Hepatocyte (in vitro differentiated cells): ENCODE results near the gene CRYBB3. TPM values are rescaled to one million over a fixed set of nuclear protein-coding genes. Genes with fewer than 3 reads are reported as not detected.
"Not testable (repeated sequence)": the region's sequence is repeated elsewhere in the genome, so short reads cannot be mapped to it uniquely, and the experiment has no call there.

Experiments
- DNase-seq: peaks from one replicate; pipeline ENCODE4 v3.0.0-alpha.2; 2016; ENCODE audit warnings: low spot score
- H2AFZ ChIP-seq: fragments of 200-600 bp; sonication (generic); 2 replicates; pipeline ENCODE4 v1.6.0; 2016; ENCODE audit warnings: antibody characterized with exemption, mild to moderate bottlenecking
- H3K27ac ChIP-seq: fragments of 200-600 bp; sonication (generic); 2 replicates; pipeline ENCODE4 v1.5.1; 2016; ENCODE audit warnings: mild to moderate bottlenecking
- H3K27me3 ChIP-seq: fragments of 200-600 bp; sonication (generic); 2 replicates; pipeline ENCODE4 v1.6.1; 2016
- H3K36me3 ChIP-seq: fragments of 200-600 bp; sonication (generic); replicated peaks from 2 replicates; pipeline ENCODE4 v1.5.1; 2016; ENCODE audit warnings: low read depth; ENCODE audit not compliant: insufficient read depth
- H3K4me1 ChIP-seq: fragments of 200-600 bp; sonication (generic); 2 replicates; pipeline ENCODE4 v1.5.1; 2016; ENCODE audit warnings: mild to moderate bottlenecking, moderate library complexity; ENCODE audit not compliant: insufficient read depth
- H3K4me2 ChIP-seq: fragments of 200-600 bp; sonication (generic); 2 replicates; pipeline ENCODE4 v1.6.0; 2016
- H3K4me3 ChIP-seq: fragments of 200-600 bp; sonication (generic); 2 replicates; pipeline ENCODE4 v1.5.1; 2016; ENCODE audit warnings: mild to moderate bottlenecking
- H3K79me2 ChIP-seq: fragments of 200-600 bp; sonication (generic); 2 replicates; pipeline ENCODE4 v1.6.0; 2017; ENCODE audit warnings: mild to moderate bottlenecking
- H3K9me2 ChIP-seq: fragments of 200-600 bp; sonication (generic); replicated peaks from 2 replicates; pipeline ENCODE4 v1.6.0; 2017; ENCODE audit warnings: mild to moderate bottlenecking; ENCODE audit not compliant: insufficient read depth
- H3K9me3 ChIP-seq: fragments of 200-600 bp; sonication (generic); 2 replicates; pipeline ENCODE4 v1.5.1; 2016; ENCODE audit warnings: low read depth, mild to moderate bottlenecking
- H4K20me1 ChIP-seq: fragments of 200-600 bp; sonication (generic); 2 replicates; pipeline ENCODE4 v1.6.0; 2016; ENCODE audit warnings: mild to moderate bottlenecking; ENCODE audit not compliant: insufficient read depth, poor library complexity, severe bottlenecking
- EZH2 ChIP-seq: fragments of 200-600 bp; sonication (generic); IDR thresholded peaks from 2 replicates; pipeline ENCODE4 v1.6.1; 2016; ENCODE audit warnings: antibody characterized with exemption, mild to moderate bottlenecking, borderline replicate concordance
- EZH2phosphoT487 ChIP-seq: fragments of 200-600 bp; sonication (generic); IDR thresholded peaks from one replicate; pipeline ENCODE4 v1.6.1; 2018; ENCODE audit warnings: antibody characterized with exemption, mild to moderate bottlenecking, low read depth, moderate library complexity; ENCODE audit not compliant: unreplicated experiment, severe bottlenecking
- WGBS: methylation state at CpG from one replicate; pipeline ENCODE4 v1.1.6; 2016; ENCODE audit warnings: low lambda C conversion rate; ENCODE audit errors: missing lambda C conversion rate; 5-methylcytosine and 5-hydroxymethylcytosine counted together
- polyA plus RNA-seq: library from polyadenylated mRNA; unstranded; fragments of >200 nt; fragmentation: Nextera tagmentation; extraction: Ambion mirVana; gene quantifications from 2 replicates; pipeline ENCODE4 v1.2.1, GENCODE V29; 2016
- total RNA-seq: library from RNA; depleted of rRNA; stranded (reverse); fragments of >200 nt; gene quantifications from 2 replicates; pipeline ENCODE4 v1.2.3, GENCODE V29; 2014
- TF ChIP-seq, protein P1 (sequence below): fragments of 200-600 bp; sonication (generic); IDR thresholded peaks from 2 replicates; pipeline ENCODE4 v1.5.1; 2016; ENCODE audit warnings: antibody characterized with exemption, mild to moderate bottlenecking; ENCODE audit not compliant: poor library complexity

CRYBB3 gene
- total and polyA plus RNA-seq, 2 experiments from 2014 or later, result not detected

DNA sequence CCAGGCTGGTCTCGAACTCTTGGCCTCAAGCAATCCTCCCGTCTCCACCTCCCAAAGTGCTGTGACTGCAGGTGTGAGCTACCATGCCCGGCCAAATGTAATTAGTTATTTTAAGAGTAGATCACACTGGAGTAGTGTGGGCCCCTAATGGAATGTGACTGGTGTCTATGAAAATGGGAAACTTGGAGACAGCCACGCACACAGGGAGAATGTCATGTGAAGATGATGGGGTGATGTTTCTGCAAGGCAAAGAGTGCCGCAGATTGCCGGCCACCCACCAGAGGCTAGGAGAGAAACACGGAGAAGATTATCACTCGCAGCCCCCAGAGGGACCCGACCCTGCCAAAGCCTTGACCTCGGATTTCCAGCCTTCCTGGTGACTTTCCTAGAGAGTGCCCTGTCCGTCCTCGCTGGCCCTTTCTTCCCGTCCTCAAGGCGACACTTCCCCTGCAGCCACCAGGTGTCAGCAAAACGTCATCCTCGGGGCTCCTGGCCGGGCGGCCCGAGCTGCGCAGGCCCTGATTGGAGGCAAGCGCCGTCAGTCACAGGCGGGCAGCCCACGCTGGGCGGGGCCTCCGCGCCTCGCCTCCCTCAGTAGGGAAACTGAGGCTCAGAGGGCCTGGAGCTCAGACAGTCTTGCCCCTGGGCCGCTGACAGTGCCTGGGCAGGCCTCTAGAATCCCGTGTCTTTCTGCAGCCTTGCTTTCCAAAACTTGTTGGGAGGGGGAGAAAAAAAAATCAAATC lies 36.1 kb downstream of the CRYBB3 start:
- H3K9me3 ChIP-seq, result no peaks in the 10 kb centered on the region
- peak overlapping the region; percentile 72 for H3K4me2 ChIP-seq
- no peaks in the 10 kb centered on the region for H3K79me2 ChIP-seq
- TF ChIP-seq, protein P1, sequence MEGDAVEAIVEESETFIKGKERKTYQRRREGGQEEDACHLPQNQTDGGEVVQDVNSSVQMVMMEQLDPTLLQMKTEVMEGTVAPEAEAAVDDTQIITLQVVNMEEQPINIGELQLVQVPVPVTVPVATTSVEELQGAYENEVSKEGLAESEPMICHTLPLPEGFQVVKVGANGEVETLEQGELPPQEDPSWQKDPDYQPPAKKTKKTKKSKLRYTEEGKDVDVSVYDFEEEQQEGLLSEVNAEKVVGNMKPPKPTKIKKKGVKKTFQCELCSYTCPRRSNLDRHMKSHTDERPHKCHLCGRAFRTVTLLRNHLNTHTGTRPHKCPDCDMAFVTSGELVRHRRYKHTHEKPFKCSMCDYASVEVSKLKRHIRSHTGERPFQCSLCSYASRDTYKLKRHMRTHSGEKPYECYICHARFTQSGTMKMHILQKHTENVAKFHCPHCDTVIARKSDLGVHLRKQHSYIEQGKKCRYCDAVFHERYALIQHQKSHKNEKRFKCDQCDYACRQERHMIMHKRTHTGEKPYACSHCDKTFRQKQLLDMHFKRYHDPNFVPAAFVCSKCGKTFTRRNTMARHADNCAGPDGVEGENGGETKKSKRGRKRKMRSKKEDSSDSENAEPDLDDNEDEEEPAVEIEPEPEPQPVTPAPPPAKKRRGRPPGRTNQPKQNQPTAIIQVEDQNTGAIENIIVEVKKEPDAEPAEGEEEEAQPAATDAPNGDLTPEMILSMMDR, result peak; percentile 76
- TF ChIP-seq EZH2phosphoT487 (no peak), EZH2 (no peak)
- no peaks in the 10 kb centered on the region for H3K9me2 ChIP-seq
- WGBS, result 21% methylated on average over 25 of the region's 30 CpGs
- H3K36me3 ChIP-seq, result no peaks in the 10 kb centered on the region
- DNase-seq, result peak; percentile 90
- no peak overlapping the region for H3K27ac ChIP-seq
- H3K4me3 ChIP-seq, result no peak overlapping the region
- H4K20me1 ChIP-seq, result no peaks in the 10 kb centered on the region
- peak overlapping the region; percentile 63 for H2AFZ ChIP-seq
- no peaks in the 10 kb centered on the region for H3K4me1 ChIP-seq
- no peaks in the 10 kb centered on the region for H3K27me3 ChIP-seq

GRCh38 chr22:25236417-25236816 lies 36.8 kb downstream of the CRYBB3 start:
- 83% methylated on average over 6 of the region's 6 CpGs for WGBS
- H2AFZ ChIP-seq, result peak overlapping the region; percentile 63
- no peak overlapping the region for H3K27ac ChIP-seq
- H3K79me2 ChIP-seq, result no peaks in the 10 kb centered on the region
- no peaks in the 10 kb centered on the region for H3K27me3 ChIP-seq
- H3K4me3 ChIP-seq, result no peak overlapping the region
- no peaks in the 10 kb centered on the region for H3K9me2 ChIP-seq
- TF ChIP-seq EZH2phosphoT487 (no peak), EZH2 (no peak)
- TF ChIP-seq, protein P1, result no peak
- H3K9me3 ChIP-seq, result no peaks in the 10 kb centered on the region
- no peaks in the 10 kb centered on the region for H4K20me1 ChIP-seq
- no peaks in the 10 kb centered on the region for H3K36me3 ChIP-seq
- peak overlapping the region; percentile 72 for H3K4me2 ChIP-seq
- no peaks in the 10 kb centered on the region for H3K4me1 ChIP-seq
- no peak for DNase-seq

- Histone ChIP-seq H3K79me2 (no peaks in the 10 kb centered on the region), H2AFZ (no peak overlapping the region), H3K27ac (no peak overlapping the region), H3K27me3 (no peaks in the 10 kb centered on the region), H3K4me2 (no peak overlapping the region), H3K36me3 (no peaks in the 10 kb centered on the region), H3K4me3 (no peak overlapping the region), H3K9me3 (no peaks in the 10 kb centered on the region), H3K4me1 (no peaks in the 10 kb centered on the region), H4K20me1 (no peaks in the 10 kb centered on the region), H3K9me2 (no peaks in the 10 kb centered on the region)
- DNase-seq, result no peak
- 80% methylated on average over 4 of the region's 4 CpGs for WGBS
- TF ChIP-seq EZH2phosphoT487 (no peak), EZH2 (no peak)
- TF ChIP-seq, protein P1, result no peak
These were observed 37.8 kb downstream of the CRYBB3 start for GRCh38 chr22:25237503-25237902.

GRCh38 chr22:25238058-25238457 lies 38.4 kb downstream of the CRYBB3 start:
- 73% methylated on average over 7 of the region's 9 CpGs for WGBS
- H3K4me3 ChIP-seq, H3K9me2 ChIP-seq, H3K9me3 ChIP-seq, H3K27me3 ChIP-seq, H4K20me1 ChIP-seq, H2AFZ ChIP-seq, H3K4me2 ChIP-seq, H3K36me3 ChIP-seq, DNase-seq, H3K27ac ChIP-seq, H3K79me2 ChIP-seq, H3K4me1 ChIP-seq: not testable (repeated sequence)

- H2AFZ ChIP-seq, H3K79me2 ChIP-seq, H3K4me1 ChIP-seq, H3K27ac ChIP-seq, H3K36me3 ChIP-seq, H3K4me3 ChIP-seq, H3K9me2 ChIP-seq, DNase-seq, H3K4me2 ChIP-seq, H3K27me3 ChIP-seq, H3K9me3 ChIP-seq, H4K20me1 ChIP-seq: not testable (repeated sequence)
- WGBS, result 82% methylated on average over 1 of the region's 1 CpG
These were observed 55.5 kb downstream of the CRYBB3 start for GRCh38 chr22:25255169-25255568.
